GM12872 (cell line): ENCODE results near the gene FSCN2.

Experiments
- TF ChIP-seq, protein P1 (sequence below): IDR thresholded peaks from 3 replicates; pipeline ENCODE4 v1.5.1; 2011; ENCODE audit warnings: low read depth, mild to moderate bottlenecking, low read length, moderate library complexity; ENCODE audit not compliant: insufficient read depth

FSCN2 gene

DNA sequence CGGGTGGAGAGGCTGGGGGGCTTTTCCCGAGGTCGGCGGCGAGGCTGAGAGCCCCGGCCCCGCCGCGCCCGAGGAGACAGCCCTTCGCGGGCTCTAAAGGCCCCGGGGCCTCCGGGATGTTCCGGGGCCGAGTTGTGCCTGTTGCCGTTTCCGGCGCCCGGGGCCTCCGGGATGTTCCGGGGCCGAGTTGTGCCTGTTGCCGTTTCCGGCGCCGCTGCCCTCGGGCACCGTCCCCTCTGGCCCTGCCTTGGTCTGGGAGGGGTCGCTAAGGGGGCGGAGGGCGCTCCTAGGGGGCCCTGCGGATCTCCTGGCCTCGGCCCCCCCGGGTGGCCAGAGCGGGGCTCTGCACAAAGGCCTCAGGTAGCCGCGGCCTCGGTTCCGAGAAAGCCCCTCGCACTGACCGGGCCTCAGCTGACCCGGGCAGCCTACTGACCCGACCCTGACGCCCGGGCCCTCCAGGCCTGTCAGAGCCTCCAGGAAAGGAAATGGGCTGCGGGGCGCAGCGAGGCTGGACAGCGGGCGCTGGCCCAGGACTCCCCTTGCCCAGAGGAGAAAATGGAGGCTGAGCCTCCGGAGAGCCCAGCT, 39.8 kb upstream of the FSCN2 start:
- TF ChIP-seq, protein P1, sequence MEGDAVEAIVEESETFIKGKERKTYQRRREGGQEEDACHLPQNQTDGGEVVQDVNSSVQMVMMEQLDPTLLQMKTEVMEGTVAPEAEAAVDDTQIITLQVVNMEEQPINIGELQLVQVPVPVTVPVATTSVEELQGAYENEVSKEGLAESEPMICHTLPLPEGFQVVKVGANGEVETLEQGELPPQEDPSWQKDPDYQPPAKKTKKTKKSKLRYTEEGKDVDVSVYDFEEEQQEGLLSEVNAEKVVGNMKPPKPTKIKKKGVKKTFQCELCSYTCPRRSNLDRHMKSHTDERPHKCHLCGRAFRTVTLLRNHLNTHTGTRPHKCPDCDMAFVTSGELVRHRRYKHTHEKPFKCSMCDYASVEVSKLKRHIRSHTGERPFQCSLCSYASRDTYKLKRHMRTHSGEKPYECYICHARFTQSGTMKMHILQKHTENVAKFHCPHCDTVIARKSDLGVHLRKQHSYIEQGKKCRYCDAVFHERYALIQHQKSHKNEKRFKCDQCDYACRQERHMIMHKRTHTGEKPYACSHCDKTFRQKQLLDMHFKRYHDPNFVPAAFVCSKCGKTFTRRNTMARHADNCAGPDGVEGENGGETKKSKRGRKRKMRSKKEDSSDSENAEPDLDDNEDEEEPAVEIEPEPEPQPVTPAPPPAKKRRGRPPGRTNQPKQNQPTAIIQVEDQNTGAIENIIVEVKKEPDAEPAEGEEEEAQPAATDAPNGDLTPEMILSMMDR: no peak

DNA sequence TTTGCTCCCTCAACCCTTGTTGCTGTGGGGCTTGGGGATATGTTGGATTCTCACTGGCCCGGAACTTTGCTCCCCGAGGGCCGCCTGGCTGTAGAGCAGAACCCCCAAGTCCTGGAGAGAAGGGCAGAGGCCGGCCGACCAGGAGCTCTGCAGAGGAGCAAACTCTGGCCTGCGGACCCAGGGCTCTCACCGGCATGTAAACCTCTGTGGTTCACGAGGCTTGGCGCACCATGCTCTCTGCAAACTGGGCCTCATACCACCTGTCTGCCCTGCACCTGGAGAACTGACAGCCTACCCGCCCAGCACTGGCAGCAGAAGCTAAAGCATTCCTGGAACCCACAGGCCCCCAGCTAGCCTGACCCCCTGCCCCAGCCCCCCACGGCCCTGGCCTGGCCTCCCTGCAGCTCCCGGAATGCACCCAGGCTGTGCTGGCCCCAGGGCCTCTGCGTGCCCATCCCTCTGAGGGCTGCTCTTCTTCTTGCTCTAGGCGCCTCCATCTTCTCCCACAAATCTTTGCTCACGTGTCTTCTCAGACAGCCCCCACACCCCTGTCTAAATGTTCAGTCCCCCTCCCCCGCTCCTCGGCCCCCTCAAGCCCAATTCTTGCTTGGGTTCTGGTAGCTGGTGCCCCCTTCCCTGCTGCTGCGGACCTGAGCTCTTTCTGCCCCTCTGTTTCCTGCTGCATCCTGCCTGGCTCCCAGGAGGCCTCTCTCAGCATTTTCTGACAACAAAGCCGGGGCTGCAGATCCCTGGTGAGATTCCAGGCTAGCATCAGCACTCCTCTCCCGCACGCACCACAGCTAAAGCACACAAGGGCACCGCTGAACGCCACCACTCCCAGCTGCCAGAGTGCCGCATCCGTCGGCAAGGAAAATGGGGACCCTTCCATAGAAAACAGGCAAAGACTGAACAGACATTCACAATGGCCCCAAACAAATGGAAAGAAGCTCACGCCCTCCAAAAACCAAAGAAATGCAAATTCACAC, 38.9 kb upstream of the FSCN2 start:
- TF ChIP-seq, protein P1: no peak

DNA sequence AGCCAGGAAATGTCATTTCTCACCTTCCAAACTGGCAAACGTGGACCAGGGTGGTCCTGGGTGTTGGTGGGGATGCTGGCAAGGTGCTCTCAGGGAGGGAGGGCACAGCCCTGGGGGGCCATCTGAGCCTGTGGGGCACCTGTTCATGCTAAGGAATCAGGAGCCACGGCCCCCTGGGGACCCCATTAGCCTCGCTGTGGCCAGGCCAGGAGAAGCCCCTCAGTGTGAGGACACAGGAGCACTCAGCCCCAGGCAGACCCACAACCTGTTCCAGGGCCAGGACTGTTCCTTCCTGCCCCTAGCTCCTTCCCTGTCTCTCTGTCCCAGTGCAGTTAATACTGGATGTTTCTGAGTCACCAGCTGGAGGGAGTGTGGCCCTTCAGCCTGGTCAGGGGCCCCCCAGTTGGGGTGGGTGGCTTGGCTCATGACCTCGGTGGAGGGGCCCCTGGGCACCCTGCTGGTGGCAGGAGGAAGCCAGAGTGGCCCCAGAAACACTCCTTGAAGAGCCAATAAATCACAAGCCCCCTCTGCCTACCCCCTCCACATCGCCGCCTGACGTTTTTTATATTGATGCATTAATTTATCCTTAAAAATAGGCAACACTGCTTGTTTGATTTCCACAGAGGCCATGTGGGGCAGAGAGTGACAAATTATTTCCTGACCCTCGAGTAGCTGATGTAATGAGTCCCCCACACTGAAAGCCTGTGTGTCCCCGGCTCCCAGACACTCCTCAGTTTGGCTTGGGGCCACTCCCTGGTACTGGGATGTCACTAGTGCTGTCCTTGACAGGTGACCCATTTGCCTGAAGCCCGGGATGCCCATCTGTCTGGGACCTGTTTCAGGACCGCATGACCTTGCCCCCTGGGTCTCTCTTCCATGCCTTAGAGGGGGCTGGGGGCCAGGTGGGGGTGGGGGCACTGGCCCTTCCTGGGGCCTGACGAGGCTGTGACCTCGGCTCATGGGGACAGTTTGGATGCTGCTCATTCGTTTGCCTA, 37.9 kb upstream of the FSCN2 start:
- TF ChIP-seq, protein P1: no peak

DNA sequence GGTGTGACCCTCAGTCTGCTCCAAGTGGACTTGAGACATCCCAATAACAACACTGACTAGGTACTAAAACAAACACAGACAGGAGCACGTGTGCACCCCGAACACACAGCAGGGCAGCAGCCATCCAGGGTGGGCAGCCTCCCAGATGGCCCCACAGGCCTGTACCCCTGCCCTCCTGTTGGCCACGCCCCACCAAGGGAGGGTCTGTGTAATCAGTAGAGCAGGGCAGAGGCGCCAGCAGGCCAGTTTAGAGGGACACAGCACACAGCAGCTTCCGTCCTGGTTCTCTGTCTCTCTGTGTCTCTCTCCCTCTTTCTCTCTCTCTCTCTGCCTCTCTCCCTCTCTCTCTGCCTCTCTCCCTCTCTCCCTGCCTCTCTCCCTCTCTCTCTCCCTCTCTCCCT, 37.0 kb upstream of the FSCN2 start:
- TF ChIP-seq, protein P1: no peak

DNA sequence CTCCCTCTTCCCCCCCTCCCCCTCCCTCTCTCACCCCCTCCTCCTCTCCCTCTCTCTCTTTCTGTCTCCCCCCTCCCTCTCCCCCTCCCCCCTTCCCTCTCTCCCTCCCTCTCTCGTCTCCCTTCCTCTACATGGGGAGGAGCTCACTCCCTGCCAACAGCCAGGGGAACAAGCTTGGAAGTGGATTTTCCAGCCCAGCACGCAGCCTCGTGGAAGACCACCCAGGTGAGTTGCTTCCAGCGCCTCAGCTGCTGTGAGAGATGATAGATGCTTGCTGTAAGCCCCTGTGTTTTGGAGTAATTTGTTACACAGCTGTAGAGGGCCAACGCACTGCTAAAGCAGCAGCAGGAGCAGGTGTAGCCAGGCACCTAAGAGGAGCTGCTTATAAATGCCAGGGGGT, 36.4 kb upstream of the FSCN2 start:
- TF ChIP-seq, protein P1: no peak

DNA sequence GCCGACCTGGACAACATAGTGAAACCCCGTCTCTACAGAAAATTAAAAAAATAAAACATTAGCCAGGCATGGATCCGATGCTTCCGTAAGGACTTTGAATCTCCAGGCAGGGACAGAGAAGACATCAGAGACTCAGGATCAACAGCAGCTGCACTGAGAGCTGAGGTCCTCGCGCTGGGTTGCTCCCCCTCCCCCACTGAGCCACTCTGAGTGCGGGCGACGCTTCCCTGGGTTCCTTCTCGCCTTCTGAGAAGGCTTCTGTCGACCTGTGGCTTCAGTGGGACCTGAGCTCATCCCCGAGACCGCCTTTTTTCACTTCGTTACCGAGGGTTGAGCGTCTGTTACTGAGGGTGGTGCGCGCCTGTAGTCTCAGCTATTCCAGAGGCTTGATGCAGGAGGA, 36.0 kb upstream of the FSCN2 start:
- TF ChIP-seq, protein P1: no peak
